KOPT-K1 (cell line): ENCODE data around the gene TNIP1.

Experiments
- H3K27ac ChIP-seq: fragments of 200-600 bp; sonication (generic); 2 replicates; pipeline ENCODE4 v1.5.1; 2016; ENCODE audit warnings: antibody characterized with exemption, mild to moderate bottlenecking, low read depth, low read length; ENCODE audit not compliant: poor library complexity, severe bottlenecking
- H3K36me3 ChIP-seq: fragments of 200-600 bp; sonication (generic); 2 replicates; pipeline ENCODE4 v1.5.1; 2017; ENCODE audit warnings: antibody characterized with exemption, mild to moderate bottlenecking, low read length, moderate library complexity; ENCODE audit not compliant: insufficient read depth
- H3K9me3 ChIP-seq: fragments of 200-600 bp; sonication (generic); 2 replicates; pipeline ENCODE4 v1.5.1; 2017; ENCODE audit warnings: antibody characterized with exemption, low read length, mild to moderate bottlenecking; ENCODE audit not compliant: insufficient read depth, poor library complexity, severe bottlenecking

Gene TNIP1

DNA sequence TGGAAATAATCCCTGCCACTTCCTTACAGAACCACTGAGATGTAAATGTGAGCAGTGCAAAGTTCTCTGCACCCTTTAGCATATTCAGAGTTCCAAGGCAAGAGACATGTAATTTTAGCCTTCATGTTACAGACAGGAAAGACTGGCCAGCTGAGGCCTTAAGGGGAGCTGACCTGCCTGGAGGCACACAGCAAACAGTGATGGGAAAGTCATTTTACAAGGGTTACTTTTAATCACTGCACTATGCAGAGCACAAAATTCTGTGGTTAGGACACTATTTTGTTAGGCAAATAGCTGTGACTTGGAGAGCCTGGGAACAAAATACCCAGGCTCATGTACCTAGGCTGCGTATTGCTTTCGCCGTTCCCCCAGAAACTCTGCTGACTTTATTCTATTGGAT, 30.2 kb upstream of the TNIP1 start:
- H3K27ac ChIP-seq, result no peak overlapping the region
- H3K9me3 ChIP-seq, result no peaks in the 10 kb centered on the region
- peaks cover 92% of the 10 kb centered on the region for H3K36me3 ChIP-seq

DNA sequence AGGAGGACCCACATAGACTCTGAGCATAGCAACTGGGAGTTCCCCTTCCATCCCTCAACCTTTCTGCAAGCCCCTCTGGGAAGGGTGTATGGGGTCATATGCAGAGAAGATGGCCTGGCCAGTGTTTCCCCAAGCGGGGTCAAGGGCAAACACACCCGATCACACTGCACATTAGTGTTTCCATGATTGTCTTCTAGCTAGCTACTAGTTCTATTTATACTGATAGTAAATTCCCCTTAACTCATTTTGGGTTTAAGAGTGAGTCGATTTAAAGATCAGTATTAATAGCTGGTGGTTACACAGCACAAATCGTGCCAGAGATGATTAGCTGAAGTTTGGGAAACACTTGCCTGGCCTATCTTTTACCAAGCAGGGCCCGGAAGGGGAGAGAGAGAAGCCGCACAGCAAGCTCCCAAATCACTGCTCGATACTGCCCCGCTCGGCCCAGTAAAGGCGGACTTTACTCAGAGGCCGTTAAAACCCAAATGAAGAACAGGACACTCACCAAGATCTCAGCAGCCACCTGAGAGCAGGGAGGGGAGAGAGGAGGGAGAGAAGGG, 29.4 kb upstream of the TNIP1 start:
- H3K9me3 ChIP-seq, result no peaks in the 10 kb centered on the region
- H3K27ac ChIP-seq, result no peak overlapping the region
- H3K36me3 ChIP-seq, result peaks cover 92% of the 10 kb centered on the region

- peaks cover 96% of the 10 kb centered on the region for H3K36me3 ChIP-seq
- no peak overlapping the region for H3K27ac ChIP-seq
- H3K9me3 ChIP-seq, result no peaks in the 10 kb centered on the region
Measured at GRCh38 chr5:151108566-151108965, 27.7 kb upstream of the TNIP1 start.

- no peak overlapping the region for H3K27ac ChIP-seq
- H3K36me3 ChIP-seq, result peaks cover 98% of the 10 kb centered on the region
- no peaks in the 10 kb centered on the region for H3K9me3 ChIP-seq
Measured at GRCh38 chr5:151107738-151108520, 27.1 kb upstream of the TNIP1 start.

DNA sequence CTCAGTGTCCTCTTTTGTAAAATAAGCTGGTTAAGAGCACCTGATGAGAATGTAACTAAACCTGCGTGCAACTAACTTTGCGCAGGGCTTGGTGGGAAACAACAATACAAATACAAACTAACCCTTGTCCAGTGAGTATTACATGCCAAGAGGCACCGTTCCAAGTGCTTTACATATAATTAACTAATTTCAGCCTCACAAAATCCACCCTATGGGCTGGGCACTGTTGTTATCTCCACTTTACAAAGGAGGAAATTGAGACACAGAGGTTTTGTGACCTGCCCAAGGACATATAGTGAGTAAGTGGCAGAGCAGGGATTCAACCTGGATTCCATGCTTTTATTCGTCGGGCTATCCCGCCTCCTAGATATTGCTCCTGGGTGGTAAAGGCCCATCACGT, 26.2 kb upstream of the TNIP1 start:
- Histone ChIP-seq H3K27ac (no peak overlapping the region), H3K9me3 (no peaks in the 10 kb centered on the region), H3K36me3 (peaks cover 99% of the 10 kb centered on the region)

DNA sequence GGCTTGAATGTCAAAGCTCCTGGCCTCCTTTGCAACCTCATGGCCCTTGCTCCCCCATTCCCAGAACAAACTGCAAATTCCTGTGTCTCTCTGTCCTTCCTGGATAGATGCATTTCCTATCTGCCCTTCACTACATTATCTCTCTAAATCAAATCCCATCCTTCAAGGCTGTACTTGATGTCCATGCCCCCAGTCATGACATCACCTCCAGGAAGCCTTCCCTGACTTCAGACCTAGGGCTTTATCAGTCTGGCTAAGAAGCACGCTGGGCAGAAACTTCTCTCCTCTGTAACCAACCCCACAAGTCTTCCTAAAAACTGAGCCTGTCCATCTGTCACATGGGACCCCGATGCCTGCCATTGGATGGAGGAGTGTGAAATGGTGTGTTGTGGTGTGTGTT, 25.7 kb upstream of the TNIP1 start:
- H3K9me3 ChIP-seq, result no peaks in the 10 kb centered on the region
- peaks cover 100% of the 10 kb centered on the region for H3K36me3 ChIP-seq
- H3K27ac ChIP-seq, result no peak overlapping the region

GRCh38 chr5:151106043-151106442, 25.2 kb upstream of the TNIP1 start:
- no peaks in the 10 kb centered on the region for H3K9me3 ChIP-seq
- H3K36me3 ChIP-seq, result peaks cover 100% of the 10 kb centered on the region

DNA sequence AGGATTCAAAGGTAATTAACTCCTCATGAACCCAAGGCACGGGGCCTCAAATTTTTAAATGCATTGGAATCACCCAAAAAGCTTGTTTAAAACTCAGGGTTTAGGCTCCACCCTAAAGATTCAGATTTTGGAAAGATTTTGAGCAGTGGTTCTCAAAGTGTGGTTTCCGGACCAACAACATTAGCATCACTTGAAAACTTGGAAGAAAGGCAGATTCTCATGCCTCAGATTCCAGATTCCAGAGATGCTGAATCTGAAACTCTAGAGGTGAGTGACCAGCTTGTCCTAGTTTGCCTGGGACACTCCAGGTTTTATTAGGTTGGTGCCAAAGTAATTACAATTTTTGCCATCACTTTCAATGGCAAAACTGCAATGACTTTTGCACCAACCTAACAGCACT, 24.7 kb upstream of the TNIP1 start:
- peaks cover 100% of the 10 kb centered on the region for H3K36me3 ChIP-seq
- no peaks in the 10 kb centered on the region for H3K9me3 ChIP-seq
- H3K27ac ChIP-seq, result no peak overlapping the region

More at GRCh38 chr5:151106043-151106442, 25.2 kb upstream of the TNIP1 start:
- H3K27ac ChIP-seq, result no peak overlapping the region

- peaks cover 97% of the 10 kb centered on the region for H3K36me3 ChIP-seq
Measured at GRCh38 chr5:151104795-151105194, 24.0 kb upstream of the TNIP1 start.

DNA sequence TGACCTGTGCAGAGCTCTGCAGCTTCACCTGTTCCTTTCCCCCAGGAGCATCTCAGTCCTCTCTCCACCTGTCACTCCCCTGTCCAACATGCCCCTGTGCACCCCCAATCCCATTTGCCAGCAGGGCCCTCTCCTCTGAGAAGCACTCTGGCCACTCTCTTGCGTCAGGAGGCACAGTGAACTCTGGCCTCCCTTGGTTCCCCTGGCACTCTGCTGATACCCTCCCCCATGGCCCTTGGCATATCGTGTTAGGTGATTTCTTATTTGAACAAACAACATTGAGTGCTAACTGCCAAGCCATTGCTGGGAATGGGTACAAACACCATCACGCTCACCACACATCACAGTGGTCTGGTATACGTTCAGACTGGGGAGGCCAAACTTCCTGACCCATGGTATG, 20.9 kb upstream of the TNIP1 start:
- peaks cover 67% of the 10 kb centered on the region for H3K36me3 ChIP-seq
- H3K9me3 ChIP-seq, result no peaks in the 10 kb centered on the region
- H3K27ac ChIP-seq, result no peak overlapping the region

More at GRCh38 chr5:151104795-151105194, 24.0 kb upstream of the TNIP1 start:
- H3K27ac ChIP-seq, result no peak overlapping the region
- H3K9me3 ChIP-seq, result no peaks in the 10 kb centered on the region

DNA sequence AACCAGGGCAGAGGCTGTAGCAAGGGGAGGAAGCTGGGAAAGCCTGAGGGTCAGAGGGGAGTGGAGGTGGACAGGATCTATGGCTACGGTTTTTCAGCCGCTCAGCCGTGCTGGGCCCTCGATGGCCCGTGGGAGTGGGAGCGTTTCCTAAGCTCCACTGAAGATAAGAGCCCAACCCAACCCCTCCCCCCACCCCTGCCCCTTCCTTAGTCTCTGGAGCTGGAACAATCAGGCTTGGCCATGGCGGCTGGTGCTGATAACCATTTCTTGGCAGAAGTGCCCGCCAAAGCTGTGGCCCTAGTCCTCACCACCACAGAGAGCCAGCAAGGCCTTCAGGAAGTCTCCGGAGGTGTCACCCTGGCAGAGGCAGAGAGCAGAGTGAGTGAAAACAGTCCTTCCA, 20.3 kb upstream of the TNIP1 start:
- no peak overlapping the region for H3K27ac ChIP-seq
- H3K9me3 ChIP-seq, result no peaks in the 10 kb centered on the region
- H3K36me3 ChIP-seq, result peaks cover 61% of the 10 kb centered on the region

DNA sequence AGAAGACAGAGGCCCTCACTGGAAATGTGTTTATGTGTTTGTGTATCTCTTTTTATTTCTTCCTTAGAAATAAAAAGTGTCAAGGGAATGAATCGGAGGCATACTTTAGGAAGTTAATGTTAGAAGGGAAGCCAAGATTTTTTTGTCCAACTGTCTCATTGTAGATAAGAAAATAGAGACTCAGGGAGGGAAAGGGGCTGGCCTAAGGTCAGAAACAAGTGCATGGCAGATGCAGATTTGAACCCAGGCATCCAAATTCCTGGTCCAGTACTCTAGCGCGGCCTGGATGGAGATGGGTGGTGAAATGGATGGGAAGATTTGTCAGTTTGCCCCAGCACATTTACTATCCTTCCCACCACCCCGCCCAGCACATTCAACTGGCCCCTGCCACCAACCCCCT, 19.8 kb upstream of the TNIP1 start:
- H3K9me3 ChIP-seq, result no peaks in the 10 kb centered on the region
- H3K27ac ChIP-seq, result no peak overlapping the region
- H3K36me3 ChIP-seq, result peaks cover 56% of the 10 kb centered on the region

GRCh38 chr5:151098768-151099121, 17.9 kb upstream of the TNIP1 start:
- no peaks in the 10 kb centered on the region for H3K9me3 ChIP-seq
- peak overlapping the region; percentile 47 for H3K27ac ChIP-seq
- peaks cover 37% of the 10 kb centered on the region for H3K36me3 ChIP-seq

DNA sequence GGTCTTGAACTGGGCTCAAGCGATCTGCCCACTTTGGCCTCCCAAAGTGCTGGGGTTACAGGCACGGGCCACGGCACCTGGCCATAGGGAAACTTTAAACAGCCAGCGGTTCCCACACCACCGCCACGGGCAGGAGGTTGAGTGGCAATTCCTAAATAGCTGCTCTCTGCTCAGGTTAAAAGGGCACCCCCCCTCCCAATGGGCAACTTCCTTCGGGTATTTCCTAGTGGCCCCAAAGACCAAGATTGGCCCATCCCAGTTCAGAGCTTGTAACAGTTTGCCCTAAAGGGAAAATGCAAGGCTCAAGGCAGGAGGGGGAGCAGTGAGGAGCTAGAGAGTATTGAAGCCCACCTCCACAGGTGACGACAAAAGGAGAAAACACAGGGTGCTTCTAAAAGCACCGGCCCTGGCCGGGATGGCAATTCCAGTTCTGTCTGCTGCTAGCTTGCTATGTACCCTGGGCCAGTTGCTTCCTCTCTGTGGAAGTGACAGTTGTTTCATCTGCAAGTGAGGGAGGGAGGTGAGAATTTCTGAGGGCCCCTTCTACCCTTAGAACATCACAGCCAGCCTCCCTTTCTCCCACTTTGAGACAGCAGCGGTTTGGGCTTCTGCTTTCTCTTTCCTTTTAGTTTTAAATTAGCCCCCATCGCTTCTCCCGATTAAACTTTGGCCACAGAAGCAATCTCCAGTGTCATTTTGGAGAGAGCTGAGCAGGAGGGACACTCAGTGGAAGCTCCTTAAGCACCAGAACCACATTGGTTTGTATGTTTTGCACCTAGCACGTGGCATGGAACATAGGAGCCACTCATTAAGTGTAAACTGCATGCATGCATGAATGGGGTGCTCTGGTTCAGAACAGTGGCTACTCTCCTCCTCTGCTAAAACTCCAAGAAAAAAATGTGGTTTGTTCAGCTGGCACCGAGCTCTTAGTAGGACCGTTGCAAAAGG, 17.3 kb upstream of the TNIP1 start:
- H3K9me3 ChIP-seq, result no peaks in the 10 kb centered on the region
- peak overlapping the region; percentile 47 for H3K27ac ChIP-seq
- peaks cover 30% of the 10 kb centered on the region for H3K36me3 ChIP-seq

GRCh38 chr5:151097061-151097460, 16.2 kb upstream of the TNIP1 start:
- no peaks in the 10 kb centered on the region for H3K9me3 ChIP-seq
- peaks cover 20% of the 10 kb centered on the region for H3K36me3 ChIP-seq
- no peak overlapping the region for H3K27ac ChIP-seq
